ENCODE data around the gene ADRB1. TPM values are rescaled to one million over a fixed set of nuclear protein-coding genes. Genes with fewer than 3 reads are reported as not detected.

ADRB1 gene
- total and polyA plus RNA-seq, 2 donors from 2014 or later, result 0.72 to 1.4 TPM

- no peak for DNase-seq
- no peak for FAIRE-seq
- H3K9me3 ChIP-seq (ENCODE audit: control insufficient read depth in 2 of 3, insufficient read depth in 1 of 3, low read length in 3 of 3), result no peaks in the 10 kb centered on the region
- intact Hi-C loops (cut with DNase I), result no loop called here
- no peaks in the 10 kb centered on the region for H3K36me3 ChIP-seq (ENCODE audit: control insufficient read depth in 2 of 3, insufficient read depth in 3 of 3, low read length in 3 of 3)
- no peak overlapping the region for H3K4me3 ChIP-seq (ENCODE audit: low read length in 3 of 3)
- no peaks in the 10 kb centered on the region for H3K4me1 ChIP-seq (ENCODE audit: control insufficient read depth in 2 of 3, insufficient read depth in 2 of 3, low read depth in 1 of 3, low read length in 3 of 3)
- H3K27me3 ChIP-seq (ENCODE audit: control insufficient read depth, insufficient read depth, low read length), result no peaks in the 10 kb centered on the region
- H3K27ac ChIP-seq (ENCODE audit: low read depth in 2 of 2, low read length in 2 of 2), result no peak overlapping the region
- no peak for TF ChIP-seq CTCF (IDR thresholded peaks at IDR 0.05; ENCODE audit: borderline replicate concordance, extremely low read depth, insufficient read depth)
- no peak overlapping the region for H3K9ac ChIP-seq (ENCODE audit: low read length in 3 of 3)
Observed at GRCh38 chr10:114070710-114071109, 27.0 kb downstream of the ADRB1 start.

- Histone ChIP-seq H3K27me3 (ENCODE audit: control insufficient read depth, insufficient read depth, low read length) (no peaks in the 10 kb centered on the region), H3K36me3 (ENCODE audit: control insufficient read depth in 2 of 3, insufficient read depth in 3 of 3, low read length in 3 of 3) (no peaks in the 10 kb centered on the region), H3K4me3 (ENCODE audit: low read length in 3 of 3) (no peak overlapping the region), H3K4me1 (ENCODE audit: control insufficient read depth in 2 of 3, insufficient read depth in 2 of 3, low read depth in 1 of 3, low read length in 3 of 3) (no peaks in the 10 kb centered on the region), H3K9me3 (ENCODE audit: control insufficient read depth in 2 of 3, insufficient read depth in 1 of 3, low read length in 3 of 3) (no peaks in the 10 kb centered on the region), H3K27ac (ENCODE audit: low read depth in 2 of 2, low read length in 2 of 2) (no peak overlapping the region), H3K9ac (ENCODE audit: low read length in 3 of 3) (no peak overlapping the region)
- intact Hi-C loops (cut with DNase I), result no loop called here
- FAIRE-seq (no peak), DNase-seq (no peak)
- TF ChIP-seq CTCF (IDR thresholded peaks at IDR 0.05; ENCODE audit: borderline replicate concordance, extremely low read depth, insufficient read depth), result no peak
Observed at GRCh38 chr10:114071178-114071577, 27.5 kb downstream of the ADRB1 start.

GRCh38 chr10:114073395-114074186 is 29.9 kb downstream of the ADRB1 start:
- Histone ChIP-seq H3K9ac (ENCODE audit: low read length in 3 of 3) (no peak overlapping the region), H3K4me1 (ENCODE audit: control insufficient read depth in 2 of 3, insufficient read depth in 2 of 3, low read depth in 1 of 3, low read length in 3 of 3) (no peaks in the 10 kb centered on the region), H3K27me3 (ENCODE audit: control insufficient read depth, insufficient read depth, low read length) (no peaks in the 10 kb centered on the region), H3K9me3 (ENCODE audit: control insufficient read depth in 2 of 3, insufficient read depth in 1 of 3, low read length in 3 of 3) (no peaks in the 10 kb centered on the region), H3K4me3 (ENCODE audit: low read length in 3 of 3) (no peak overlapping the region), H3K36me3 (ENCODE audit: control insufficient read depth in 2 of 3, insufficient read depth in 3 of 3, low read length in 3 of 3) (no peaks in the 10 kb centered on the region), H3K27ac (ENCODE audit: low read depth in 2 of 2, low read length in 2 of 2) (no peak overlapping the region)
- no peak for TF ChIP-seq CTCF (IDR thresholded peaks at IDR 0.05; ENCODE audit: borderline replicate concordance, extremely low read depth, insufficient read depth)
- FAIRE-seq (no peak), DNase-seq (no peak)
- intact Hi-C loops (cut with DNase I), result no loop called here
